GM06990 (cell line): ENCODE measurements around the gene LXN.

Experiments
- DNase-seq: peaks from one replicate; pipeline ENCODE4 v3.0.0-alpha.2; 2011; ENCODE audit not compliant: insufficient read length; ENCODE audit errors: extremely low read depth
- H3K27me3 ChIP-seq: replicated peaks from 2 replicates; pipeline ENCODE4 v1.6.0; 2011; ENCODE audit warnings: low read length; ENCODE audit not compliant: control insufficient read depth, insufficient read depth
- H3K36me3 ChIP-seq: 2 replicates; pipeline ENCODE4 v1.5.1; 2011; ENCODE audit warnings: low read length; ENCODE audit not compliant: control insufficient read depth, insufficient read depth
- H3K4me3 ChIP-seq: replicated peaks from 2 replicates; pipeline ENCODE4 v1.5.1; 2011; ENCODE audit warnings: low read depth, mild to moderate bottlenecking, control low read depth, low read length
- TF ChIP-seq, protein P1 (sequence below): IDR thresholded peaks from 2 replicates; pipeline ENCODE4 v1.5.1; 2011; ENCODE audit warnings: low read length, control low read depth, mild to moderate bottlenecking, inconsistent platforms; ENCODE audit not compliant: insufficient read depth, poor library complexity, severe bottlenecking

LXN gene

DNA sequence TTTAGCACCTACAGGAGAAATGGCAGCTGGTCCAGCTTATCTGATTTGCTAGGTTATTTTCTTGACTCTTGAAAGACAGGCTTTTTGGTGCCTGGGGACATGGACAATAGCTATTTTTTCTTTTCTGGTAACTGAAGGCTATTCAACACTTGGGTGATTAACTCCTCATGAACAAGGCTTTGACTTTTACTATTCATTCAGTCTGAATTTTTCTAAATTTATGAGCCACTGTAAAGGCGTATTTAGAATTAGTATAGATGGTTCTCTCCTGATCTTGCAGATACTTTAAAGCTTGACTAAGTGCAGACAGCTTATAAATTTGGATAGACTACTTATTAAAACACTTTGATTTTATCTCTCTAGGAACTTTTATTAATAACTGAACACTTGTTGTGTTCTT, 46.6 kb downstream of the LXN start:
- Histone ChIP-seq H3K4me3 (no peak overlapping the region), H3K36me3 (no peaks in the 10 kb centered on the region), H3K27me3 (no peaks in the 10 kb centered on the region; the same call in 1 of the 2 replicates)
- DNase-seq: no peak
- TF ChIP-seq, protein P1, sequence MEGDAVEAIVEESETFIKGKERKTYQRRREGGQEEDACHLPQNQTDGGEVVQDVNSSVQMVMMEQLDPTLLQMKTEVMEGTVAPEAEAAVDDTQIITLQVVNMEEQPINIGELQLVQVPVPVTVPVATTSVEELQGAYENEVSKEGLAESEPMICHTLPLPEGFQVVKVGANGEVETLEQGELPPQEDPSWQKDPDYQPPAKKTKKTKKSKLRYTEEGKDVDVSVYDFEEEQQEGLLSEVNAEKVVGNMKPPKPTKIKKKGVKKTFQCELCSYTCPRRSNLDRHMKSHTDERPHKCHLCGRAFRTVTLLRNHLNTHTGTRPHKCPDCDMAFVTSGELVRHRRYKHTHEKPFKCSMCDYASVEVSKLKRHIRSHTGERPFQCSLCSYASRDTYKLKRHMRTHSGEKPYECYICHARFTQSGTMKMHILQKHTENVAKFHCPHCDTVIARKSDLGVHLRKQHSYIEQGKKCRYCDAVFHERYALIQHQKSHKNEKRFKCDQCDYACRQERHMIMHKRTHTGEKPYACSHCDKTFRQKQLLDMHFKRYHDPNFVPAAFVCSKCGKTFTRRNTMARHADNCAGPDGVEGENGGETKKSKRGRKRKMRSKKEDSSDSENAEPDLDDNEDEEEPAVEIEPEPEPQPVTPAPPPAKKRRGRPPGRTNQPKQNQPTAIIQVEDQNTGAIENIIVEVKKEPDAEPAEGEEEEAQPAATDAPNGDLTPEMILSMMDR: no peak

DNA sequence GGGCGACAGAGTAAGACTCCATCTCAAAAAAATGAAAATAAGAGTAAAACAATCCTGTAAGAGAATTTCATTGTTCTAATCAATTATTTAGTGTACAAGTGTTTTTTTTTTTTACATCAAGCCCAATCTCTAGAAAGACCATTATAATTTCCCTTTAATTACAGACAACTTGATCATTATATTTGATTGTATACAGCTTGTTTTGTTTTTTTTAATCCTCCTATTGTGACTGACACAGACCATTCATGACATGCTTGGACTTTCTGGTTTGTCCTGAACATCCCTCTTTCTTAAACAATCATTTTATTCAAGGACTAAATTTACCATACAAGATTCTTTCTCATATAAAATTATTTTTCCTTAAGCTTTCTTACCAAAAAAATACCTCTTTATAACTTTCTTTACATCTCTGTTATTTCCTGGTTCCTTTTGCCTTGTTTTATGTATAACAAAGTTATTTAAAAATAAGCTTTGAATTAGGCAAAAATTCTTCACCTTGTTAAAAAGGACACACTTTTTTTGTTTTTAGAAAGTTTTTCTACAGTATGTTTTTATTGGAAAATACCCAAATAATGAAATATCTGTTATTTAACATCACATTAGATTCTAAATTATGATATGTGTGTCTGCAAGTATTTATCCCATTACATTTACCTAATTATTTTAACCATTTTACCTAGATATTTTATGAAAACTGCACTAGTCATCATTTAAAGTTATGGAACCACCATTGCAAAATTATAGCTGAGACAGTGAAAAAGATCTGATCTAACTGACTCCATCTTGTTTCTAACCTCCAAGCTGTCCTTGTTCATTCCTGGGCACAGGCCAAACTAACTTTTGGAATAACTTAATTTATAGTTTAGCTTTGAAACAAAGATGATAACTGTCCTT, 54.2 kb downstream of the LXN start:
- Histone ChIP-seq H3K4me3 (no peak overlapping the region), H3K36me3 (no peaks in the 10 kb centered on the region), H3K27me3 (no peaks in the 10 kb centered on the region)
- TF ChIP-seq, protein P1: no peak
- no peak for DNase-seq
